Neural progenitor cell (in vitro differentiated cells): ENCODE data around the gene IFT52. TPM values are rescaled to one million over a fixed set of nuclear protein-coding genes. Genes with fewer than 3 reads are reported as not detected.

Experiments
- DNase-seq: peaks from one replicate; pipeline ENCODE4 v3.0.0-alpha.2; 2016; ENCODE audit warnings: low spot score
- H2AFZ ChIP-seq: fragments of 200-600 bp; sonication (generic); replicated peaks from 2 replicates; pipeline ENCODE4 v1.6.1; 2016; ENCODE audit warnings: antibody characterized with exemption
- H3F3A ChIP-seq: fragments of 200-600 bp; sonication (generic); 2 replicates; pipeline ENCODE4 v1.6.1; 2016; ENCODE audit warnings: antibody characterized with exemption, low read depth
- H3K27ac ChIP-seq: fragments of 200-600 bp; sonication (generic); 2 replicates; pipeline ENCODE4 v1.5.1; 2016; ENCODE audit warnings: mild to moderate bottlenecking
- H3K27me3 ChIP-seq: fragments of 200-600 bp; sonication (generic); 2 replicates; pipeline ENCODE4 v1.6.1; 2016; ENCODE audit warnings: mild to moderate bottlenecking, moderate library complexity
- H3K36me3 ChIP-seq: fragments of 200-600 bp; sonication (generic); 2 replicates; pipeline ENCODE4 v1.5.1; 2016
- H3K4me1 ChIP-seq: fragments of 200-600 bp; sonication (generic); 2 replicates; pipeline ENCODE4 v1.6.1; 2016; ENCODE audit warnings: mixed run types
- H3K4me2 ChIP-seq: fragments of 200-600 bp; sonication (generic); 2 replicates; pipeline ENCODE4 v1.6.1; 2016
- H3K4me3 ChIP-seq: fragments of 200-600 bp; sonication (generic); 2 replicates; pipeline ENCODE4 v1.5.1; 2016
- H3K79me2 ChIP-seq: fragments of 200-600 bp; sonication (generic); 2 replicates; pipeline ENCODE4 v1.6.1; 2016; ENCODE audit warnings: low read depth
- H3K9ac ChIP-seq: fragments of 200-600 bp; sonication (generic); 2 replicates; pipeline ENCODE4 v1.6.1; 2016
- H3K9me3 ChIP-seq: fragments of 200-600 bp; sonication (generic); 2 replicates; pipeline ENCODE4 v1.5.1; 2016; ENCODE audit warnings: low read depth
- H4K20me1 ChIP-seq: fragments of 200-600 bp; sonication (generic); 2 replicates; pipeline ENCODE4 v1.6.1; 2016; ENCODE audit warnings: low read depth
- H3K27ac Mint-ChIP-seq: 3 replicates; pipeline ENCODE4 v1.8.0; 2021; ENCODE audit warnings: mixed read lengths
- H3K27me3 Mint-ChIP-seq: 2 replicates; pipeline ENCODE4 v1.8.0; 2022; ENCODE audit warnings: low read depth, mild to moderate bottlenecking, inconsistent platforms, moderate library complexity, mixed read lengths; ENCODE audit not compliant: insufficient read depth
- H3K36me3 Mint-ChIP-seq: 3 replicates; pipeline ENCODE4 v1.8.0; 2021; ENCODE audit warnings: mixed read lengths
- H3K4me1 Mint-ChIP-seq: 3 replicates; pipeline ENCODE4 v1.8.0; 2021; ENCODE audit warnings: mixed read lengths
- H3K4me3 Mint-ChIP-seq: 3 replicates; pipeline ENCODE4 v1.8.0; 2021; ENCODE audit warnings: mild to moderate bottlenecking, moderate library complexity, mixed read lengths
- H3K9me3 Mint-ChIP-seq: 3 replicates; pipeline ENCODE4 v1.8.0; 2020; ENCODE audit warnings: mixed read lengths
- CTCF ChIP-seq: fragments of 200-600 bp; sonication (generic); IDR thresholded peaks from 2 replicates; pipeline ENCODE4 v1.5.1; 2017; ENCODE audit warnings: antibody characterized with exemption, mild to moderate bottlenecking
- EZH2 ChIP-seq: fragments of 200-600 bp; sonication (generic); IDR thresholded peaks from 2 replicates; pipeline ENCODE4 v1.6.1; 2017; ENCODE audit warnings: antibody characterized with exemption, mild to moderate bottlenecking, moderate library complexity
- EZH2phosphoT487 ChIP-seq: fragments of 200-600 bp; sonication (generic); IDR thresholded peaks from 2 replicates; pipeline ENCODE4 v1.6.1; 2017; ENCODE audit warnings: antibody characterized with exemption
- total RNA-seq: library from RNA; depleted of rRNA; stranded (reverse); fragments of >200 nt; gene quantifications from 2 replicates; pipeline ENCODE4 v1.2.3, GENCODE V29; 2015; ENCODE audit warnings: low replicate concordance

The IFT52 gene
- total RNA-seq, 1 donor from 2014 or later, result 87.9 TPM

DNA sequence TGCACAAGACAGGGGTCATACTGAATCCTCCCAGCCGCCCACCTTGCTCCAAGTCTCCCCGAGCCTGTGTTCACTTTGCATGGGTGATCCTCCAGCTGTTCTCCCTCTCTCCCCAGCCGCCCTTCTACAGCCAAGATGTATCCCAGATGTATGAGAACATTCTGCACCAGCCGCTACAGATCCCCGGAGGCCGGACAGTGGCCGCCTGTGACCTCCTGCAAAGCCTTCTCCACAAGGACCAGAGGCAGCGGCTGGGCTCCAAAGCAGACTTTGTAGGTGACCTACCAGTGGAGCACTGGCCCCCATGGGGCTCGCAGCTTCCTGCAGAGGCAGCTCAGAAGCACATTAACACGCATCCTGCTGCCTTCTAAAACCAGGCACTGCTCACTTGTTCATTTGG is 14.6 kb upstream of the IFT52 start:
- Mint-ChIP-seq H3K4me1 (peaks cover 12% of the 10 kb centered on the region), H3K27ac (no peak overlapping the region), H3K4me3 (no peak overlapping the region), H3K27me3 (no peaks in the 10 kb centered on the region), H3K9me3 (no peaks in the 10 kb centered on the region), H3K36me3 (peaks cover 2% of the 10 kb centered on the region)
- Histone ChIP-seq H3K9me3 (no peaks in the 10 kb centered on the region), H3K27me3 (no peaks in the 10 kb centered on the region), H3F3A (no peaks in the 10 kb centered on the region), H4K20me1 (no peaks in the 10 kb centered on the region), H3K9ac (no peak overlapping the region), H3K36me3 (no peaks in the 10 kb centered on the region), H3K4me1 (no peaks in the 10 kb centered on the region), H3K79me2 (no peaks in the 10 kb centered on the region), H2AFZ (no peak overlapping the region), H3K27ac (no peak overlapping the region), H3K4me2 (no peak overlapping the region), H3K4me3 (no peak overlapping the region)
- no peak for DNase-seq
- no peak for TF ChIP-seq EZH2
- TF ChIP-seq CTCF, result no peak
- TF ChIP-seq EZH2phosphoT487, result no peak

- no peak overlapping the region for H3K9ac ChIP-seq
- H3F3A ChIP-seq, result no peaks in the 10 kb centered on the region
- DNase-seq, result no peak
- TF ChIP-seq EZH2phosphoT487 (no peak), CTCF (no peak), EZH2 (no peak)
- H3K36me3 ChIP-seq, result no peaks in the 10 kb centered on the region
- H4K20me1 ChIP-seq, result no peaks in the 10 kb centered on the region
- Mint-ChIP-seq H3K9me3 (no peaks in the 10 kb centered on the region), H3K4me1 (no peaks in the 10 kb centered on the region), H3K36me3 (no peaks in the 10 kb centered on the region), H3K4me3 (no peak overlapping the region), H3K27ac (no peak overlapping the region), H3K27me3 (peaks cover 4% of the 10 kb centered on the region)
- no peaks in the 10 kb centered on the region for H3K9me3 ChIP-seq
- no peak overlapping the region for H3K4me2 ChIP-seq
- no peak overlapping the region for H3K4me3 ChIP-seq
- no peak overlapping the region for H3K27ac ChIP-seq
- no peaks in the 10 kb centered on the region for H3K79me2 ChIP-seq
- H2AFZ ChIP-seq, result no peak overlapping the region
- no peaks in the 10 kb centered on the region for H3K4me1 ChIP-seq
- no peaks in the 10 kb centered on the region for H3K27me3 ChIP-seq
Observed at GRCh38 chr20:43579861-43580793, 10.6 kb upstream of the IFT52 start.

DNA sequence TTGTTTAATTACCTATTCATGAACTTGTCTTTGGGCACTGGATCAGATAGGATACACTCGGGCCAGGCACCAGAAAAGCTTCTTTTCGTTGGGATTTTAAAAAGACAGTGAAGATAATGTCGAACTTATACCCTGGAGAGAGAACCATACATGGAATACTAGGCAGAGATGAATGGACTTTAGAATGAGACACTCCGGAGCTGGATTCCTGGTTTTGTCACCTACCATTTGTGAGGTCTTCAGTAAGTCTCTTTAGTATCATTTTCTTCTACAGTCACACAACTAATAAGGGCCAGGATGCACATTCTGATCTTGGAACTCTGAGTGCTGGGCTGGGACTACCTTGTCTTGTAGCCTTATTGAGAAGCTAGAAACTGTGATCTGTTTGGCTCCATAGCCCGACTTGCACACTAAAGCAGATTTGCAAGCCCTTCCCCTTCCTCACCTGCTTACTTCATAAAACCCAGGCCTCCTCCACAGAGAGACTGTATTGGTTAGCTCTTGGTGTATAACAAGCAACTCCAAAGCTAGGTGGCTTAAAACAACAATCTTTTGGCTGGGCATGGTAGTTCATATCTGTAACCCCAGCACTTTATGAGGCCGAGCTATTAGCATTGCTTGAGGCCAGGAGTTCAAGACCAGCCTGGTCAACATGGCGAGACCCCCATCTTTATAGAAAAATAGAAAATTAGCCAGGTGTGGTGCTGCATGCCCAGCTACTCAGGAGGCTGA is 7.4 kb upstream of the IFT52 start:
- Mint-ChIP-seq H3K4me3 (no peak overlapping the region), H3K36me3 (no peaks in the 10 kb centered on the region), H3K27ac (no peak overlapping the region), H3K27me3 (peaks cover 4% of the 10 kb centered on the region), H3K4me1 (no peaks in the 10 kb centered on the region), H3K9me3 (no peaks in the 10 kb centered on the region)
- Histone ChIP-seq H3K9me3 (no peaks in the 10 kb centered on the region), H3K27ac (no peak overlapping the region), H2AFZ (no peak overlapping the region), H4K20me1 (no peaks in the 10 kb centered on the region), H3K9ac (no peak overlapping the region), H3K36me3 (no peaks in the 10 kb centered on the region), H3K4me2 (no peak overlapping the region), H3K4me1 (no peaks in the 10 kb centered on the region), H3K4me3 (no peak overlapping the region), H3K27me3 (no peaks in the 10 kb centered on the region), H3K79me2 (no peaks in the 10 kb centered on the region), H3F3A (no peaks in the 10 kb centered on the region)
- DNase-seq, result no peak
- TF ChIP-seq EZH2 (no peak), CTCF (no peak), EZH2phosphoT487 (no peak)
